Measurements from ENCODE around the gene HIBCH.
"Not testable (repeated sequence)": the region's sequence is repeated elsewhere in the genome, so short reads cannot be mapped to it uniquely, and the experiment has no call there.

Gene HIBCH

DNA sequence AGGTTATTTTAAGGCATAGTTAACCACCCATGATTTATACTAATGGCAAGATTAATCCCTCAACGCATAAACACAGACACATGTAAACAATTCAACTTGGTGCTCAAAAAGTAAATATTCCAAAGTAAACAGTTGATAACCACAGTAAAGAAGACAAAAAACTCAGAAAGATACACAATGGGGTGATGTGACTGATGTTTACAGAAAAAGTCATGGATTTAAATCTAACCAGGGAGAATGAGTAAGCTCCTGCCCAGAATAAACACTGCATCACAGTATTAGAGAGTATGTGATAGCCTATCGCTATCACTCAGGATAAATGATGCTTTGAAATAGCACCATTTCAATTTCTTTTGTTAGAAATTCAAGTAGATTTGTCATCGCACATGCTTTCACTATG is 49.3 kb downstream of the HIBCH start:
- H2AFZ ChIP-seq (ENCODE audit: low read length), result no peak overlapping the region
- H3K9me3 ChIP-seq (ENCODE audit: low read length), result peaks cover 2% of the 10 kb centered on the region; the same call in 1 of the 2 replicates
- H3K4me3 ChIP-seq (ENCODE audit: low read depth, low read length, poor library complexity, severe bottlenecking), result no peak overlapping the region
- no peak overlapping the region for H3K9ac ChIP-seq (ENCODE audit: low read length)
- TF ChIP-seq, protein P1, sequence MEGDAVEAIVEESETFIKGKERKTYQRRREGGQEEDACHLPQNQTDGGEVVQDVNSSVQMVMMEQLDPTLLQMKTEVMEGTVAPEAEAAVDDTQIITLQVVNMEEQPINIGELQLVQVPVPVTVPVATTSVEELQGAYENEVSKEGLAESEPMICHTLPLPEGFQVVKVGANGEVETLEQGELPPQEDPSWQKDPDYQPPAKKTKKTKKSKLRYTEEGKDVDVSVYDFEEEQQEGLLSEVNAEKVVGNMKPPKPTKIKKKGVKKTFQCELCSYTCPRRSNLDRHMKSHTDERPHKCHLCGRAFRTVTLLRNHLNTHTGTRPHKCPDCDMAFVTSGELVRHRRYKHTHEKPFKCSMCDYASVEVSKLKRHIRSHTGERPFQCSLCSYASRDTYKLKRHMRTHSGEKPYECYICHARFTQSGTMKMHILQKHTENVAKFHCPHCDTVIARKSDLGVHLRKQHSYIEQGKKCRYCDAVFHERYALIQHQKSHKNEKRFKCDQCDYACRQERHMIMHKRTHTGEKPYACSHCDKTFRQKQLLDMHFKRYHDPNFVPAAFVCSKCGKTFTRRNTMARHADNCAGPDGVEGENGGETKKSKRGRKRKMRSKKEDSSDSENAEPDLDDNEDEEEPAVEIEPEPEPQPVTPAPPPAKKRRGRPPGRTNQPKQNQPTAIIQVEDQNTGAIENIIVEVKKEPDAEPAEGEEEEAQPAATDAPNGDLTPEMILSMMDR (IDR thresholded peaks at IDR 0.05; ENCODE audit: low read length), result no peak
- no peak for TF ChIP-seq EZH2 (IDR thresholded peaks at IDR 0.05; ENCODE audit: borderline replicate concordance, low read length)
- no peaks in the 10 kb centered on the region for H3F3A ChIP-seq (ENCODE audit: insufficient read depth, low read length)
- H3K36me3 ChIP-seq (ENCODE audit: insufficient read depth, low read length), result no peaks in the 10 kb centered on the region; the same call in 1 of the 2 replicates
- H3K4me2 ChIP-seq (ENCODE audit: low read length), result no peak overlapping the region
- no peak overlapping the region for H3K27ac ChIP-seq (ENCODE audit: low read depth, low read length, poor library complexity, severe bottlenecking)
- H3K27me3 ChIP-seq (ENCODE audit: insufficient read depth, low read length), result no peaks in the 10 kb centered on the region
- no peaks in the 10 kb centered on the region for H4K20me1 ChIP-seq (ENCODE audit: insufficient read depth, low read length)
- H3K79me2 ChIP-seq (ENCODE audit: insufficient read depth, low read length), result no peaks in the 10 kb centered on the region
- no peaks in the 10 kb centered on the region for H3K9me2 ChIP-seq (ENCODE audit: low read depth, low read length)
- H3K4me1 ChIP-seq (ENCODE audit: insufficient read depth, low read length, severe bottlenecking), result no peaks in the 10 kb centered on the region

DNA sequence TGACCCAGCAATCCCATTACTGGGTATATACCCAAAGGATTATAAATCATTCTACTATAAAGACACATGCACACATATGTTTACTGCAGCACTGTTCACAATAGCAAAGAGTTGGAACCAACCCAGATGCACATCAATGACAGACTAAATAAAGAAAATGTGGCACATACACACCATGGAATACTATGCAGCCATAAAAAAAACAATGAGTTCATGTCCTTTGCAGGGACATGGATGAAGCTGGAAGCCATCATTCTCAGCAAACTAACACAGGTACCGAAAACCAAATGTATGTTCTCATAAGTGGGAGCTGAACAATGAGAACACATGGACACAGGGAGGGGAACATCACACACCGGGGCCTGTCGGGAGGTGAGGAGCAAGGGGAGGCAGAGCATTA is 49.9 kb downstream of the HIBCH start:
- not testable (repeated sequence) for H3K4me1 ChIP-seq (ENCODE audit: insufficient read depth, low read length, severe bottlenecking); H3K9me3 ChIP-seq (ENCODE audit: low read length); H3K4me2 ChIP-seq (ENCODE audit: low read length); H3K4me3 ChIP-seq (ENCODE audit: low read depth, low read length, poor library complexity, severe bottlenecking); H2AFZ ChIP-seq (ENCODE audit: low read length); H3K27me3 ChIP-seq (ENCODE audit: insufficient read depth, low read length); H3K9ac ChIP-seq (ENCODE audit: low read length); H3K79me2 ChIP-seq (ENCODE audit: insufficient read depth, low read length); H3K27ac ChIP-seq (ENCODE audit: low read depth, low read length, poor library complexity, severe bottlenecking); H4K20me1 ChIP-seq (ENCODE audit: insufficient read depth, low read length); H3K36me3 ChIP-seq (ENCODE audit: insufficient read depth, low read length); H3K9me2 ChIP-seq (ENCODE audit: low read depth, low read length); H3F3A ChIP-seq (ENCODE audit: insufficient read depth, low read length)

DNA sequence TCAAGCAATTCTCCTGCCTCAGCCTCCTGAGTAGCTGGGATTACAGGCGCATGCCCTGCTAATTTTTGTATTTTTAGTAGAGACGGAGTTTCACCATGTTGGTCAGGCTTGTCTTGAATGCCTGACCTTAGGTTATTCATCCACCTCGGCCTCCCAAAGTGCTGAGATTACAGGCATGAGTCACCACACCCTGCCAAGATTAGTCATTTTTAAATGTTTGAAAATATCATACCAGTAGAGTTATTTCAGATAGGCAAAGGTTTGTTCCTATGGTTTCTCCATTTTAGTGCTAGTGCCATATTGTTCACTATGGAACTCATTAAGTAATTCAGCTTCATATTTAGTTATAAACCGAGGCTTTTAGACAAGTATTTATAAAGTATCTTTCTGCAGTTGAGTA is 52.3 kb downstream of the HIBCH start:
- Histone ChIP-seq H3F3A (ENCODE audit: insufficient read depth, low read length) (no peaks in the 10 kb centered on the region), H3K4me2 (ENCODE audit: low read length) (no peak overlapping the region), H3K27me3 (ENCODE audit: insufficient read depth, low read length) (no peaks in the 10 kb centered on the region), H3K27ac (ENCODE audit: low read depth, low read length, poor library complexity, severe bottlenecking) (no peak overlapping the region), H3K79me2 (ENCODE audit: insufficient read depth, low read length) (no peaks in the 10 kb centered on the region), H3K9me2 (ENCODE audit: low read depth, low read length) (no peaks in the 10 kb centered on the region), H2AFZ (ENCODE audit: low read length) (no peak overlapping the region), H4K20me1 (ENCODE audit: insufficient read depth, low read length) (no peaks in the 10 kb centered on the region), H3K9ac (ENCODE audit: low read length) (no peak overlapping the region), H3K4me3 (ENCODE audit: low read depth, low read length, poor library complexity, severe bottlenecking) (no peak overlapping the region), H3K36me3 (ENCODE audit: insufficient read depth, low read length) (no peaks in the 10 kb centered on the region; the same call in 1 of the 2 replicates), H3K9me3 (ENCODE audit: low read length) (peaks cover 5% of the 10 kb centered on the region; the same call in 1 of the 2 replicates), H3K4me1 (ENCODE audit: insufficient read depth, low read length, severe bottlenecking) (no peaks in the 10 kb centered on the region)
- TF ChIP-seq, protein P1 (IDR thresholded peaks at IDR 0.05; ENCODE audit: low read length), result no peak
- no peak for TF ChIP-seq EZH2 (IDR thresholded peaks at IDR 0.05; ENCODE audit: borderline replicate concordance, low read length)

DNA sequence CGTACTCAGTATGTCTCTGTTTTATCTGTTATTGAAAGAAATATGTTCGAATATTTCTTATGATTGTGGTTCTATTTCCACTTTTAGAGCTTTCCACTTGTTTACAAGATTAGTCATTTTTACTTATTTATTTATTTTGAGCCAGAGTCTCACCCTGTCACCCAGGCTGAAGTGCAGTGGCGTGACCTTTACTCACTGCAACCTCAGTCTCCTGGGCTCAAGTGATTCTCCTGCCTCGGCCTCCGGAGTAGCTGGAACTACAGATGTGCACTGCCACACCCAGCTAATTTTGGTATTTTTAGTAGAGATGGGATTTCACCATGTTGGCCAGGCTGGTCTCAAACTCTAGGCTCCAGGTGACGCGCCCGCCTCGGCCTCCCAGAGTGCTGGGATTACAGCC is 53.3 kb downstream of the HIBCH start:
- peaks cover 5% of the 10 kb centered on the region; the same call in 1 of the 2 replicates for H3K9me3 ChIP-seq (ENCODE audit: low read length)
- no peak overlapping the region for H3K4me3 ChIP-seq (ENCODE audit: low read depth, low read length, poor library complexity, severe bottlenecking)
- no peak overlapping the region for H3K27ac ChIP-seq (ENCODE audit: low read depth, low read length, poor library complexity, severe bottlenecking)
- H3K36me3 ChIP-seq (ENCODE audit: insufficient read depth, low read length), result no peaks in the 10 kb centered on the region; the same call in 1 of the 2 replicates
- H3K9ac ChIP-seq (ENCODE audit: low read length), result no peak overlapping the region
- H2AFZ ChIP-seq (ENCODE audit: low read length), result no peak overlapping the region
- H3K4me1 ChIP-seq (ENCODE audit: insufficient read depth, low read length, severe bottlenecking), result no peaks in the 10 kb centered on the region
- TF ChIP-seq EZH2 (IDR thresholded peaks at IDR 0.05; ENCODE audit: borderline replicate concordance, low read length), result no peak
- TF ChIP-seq, protein P1 (IDR thresholded peaks at IDR 0.05; ENCODE audit: low read length), result no peak
- no peaks in the 10 kb centered on the region for H3K9me2 ChIP-seq (ENCODE audit: low read depth, low read length)
- H3K79me2 ChIP-seq (ENCODE audit: insufficient read depth, low read length), result no peaks in the 10 kb centered on the region
- no peaks in the 10 kb centered on the region for H4K20me1 ChIP-seq (ENCODE audit: insufficient read depth, low read length)
- H3F3A ChIP-seq (ENCODE audit: insufficient read depth, low read length), result no peaks in the 10 kb centered on the region
- H3K4me2 ChIP-seq (ENCODE audit: low read length), result no peak overlapping the region
- no peaks in the 10 kb centered on the region for H3K27me3 ChIP-seq (ENCODE audit: insufficient read depth, low read length)
